Thoracic aorta (tissue), 2 donors: ENCODE measurements around the gene APOBEC3H. TPM values are rescaled to one million over a fixed set of nuclear protein-coding genes. Genes with fewer than 3 reads are reported as not detected.
A peak's percentile ranks its signal among the peaks of the same experiment; 100 is the strongest.
"Not testable (repeated sequence)": the region's sequence is repeated elsewhere in the genome, so short reads cannot be mapped to it uniquely, and the experiment has no call there.

Source experiments
- ATAC-seq: fragments of 150-250 bp; one replicate; pipeline ENCODE4 v1.8.0; 2017; ENCODE audit warnings: low read depth; ENCODE audit not compliant: insufficient number of reproducible peaks, low FRiP score
- DNase-seq: peaks from one replicate; pipeline ENCODE4 v3.0.0-alpha.2; 2020; ENCODE audit warnings: low spot score
- H3K27ac ChIP-seq, 2 donors: fragments of 200-600 bp; sonication (generic); 1 replicate in 1 of 2; 2 replicates in 1 of 2; pipeline ENCODE4 v1.5.1; 2016; ENCODE audit warnings: mild to moderate bottlenecking in 2 of 2, moderate library complexity in 2 of 2
- H3K27me3 ChIP-seq: fragments of 200-600 bp; sonication (generic); replicated peaks from 2 replicates; pipeline ENCODE4 v1.6.0; 2016; ENCODE audit warnings: mild to moderate bottlenecking; ENCODE audit not compliant: insufficient read depth
- H3K36me3 ChIP-seq: fragments of 200-600 bp; sonication (generic); one replicate; pipeline ENCODE4 v1.5.1; 2016
- H3K4me1 ChIP-seq, 2 donors: fragments of 200-600 bp; sonication (generic); 1 replicate in 1 of 2; 2 replicates in 1 of 2; pipeline versions ENCODE4 v1.5.1 to v1.6.0; 2016; ENCODE audit warnings: low read depth in 2 of 2, mild to moderate bottlenecking in 1 of 2; ENCODE audit not compliant: control insufficient read depth in 1 of 2
- H3K4me3 ChIP-seq: fragments of 200-600 bp; sonication (generic); 2 replicates; pipeline ENCODE4 v1.5.1; 2016; ENCODE audit warnings: mild to moderate bottlenecking
- H3K9me3 ChIP-seq: fragments of 200-600 bp; sonication (generic); 2 replicates; pipeline ENCODE4 v1.5.1; 2016
- total RNA-seq, 2 donors: library from RNA; depleted of rRNA; stranded (reverse); fragments of >200 nt; gene quantifications; one replicate each; pipeline versions ENCODE4 v1.1.0 to v1.2.3, GENCODE V29; 2016
- TF ChIP-seq, protein P1 (sequence below): fragments of 200-600 bp; sonication (generic); IDR thresholded peaks from one replicate; pipeline ENCODE4 v1.5.1; 2019; ENCODE audit warnings: antibody characterized with exemption

Gene APOBEC3H
- total RNA-seq, 2 donors from 2014 or later: 1.6 TPM; not detected in 1

DNA sequence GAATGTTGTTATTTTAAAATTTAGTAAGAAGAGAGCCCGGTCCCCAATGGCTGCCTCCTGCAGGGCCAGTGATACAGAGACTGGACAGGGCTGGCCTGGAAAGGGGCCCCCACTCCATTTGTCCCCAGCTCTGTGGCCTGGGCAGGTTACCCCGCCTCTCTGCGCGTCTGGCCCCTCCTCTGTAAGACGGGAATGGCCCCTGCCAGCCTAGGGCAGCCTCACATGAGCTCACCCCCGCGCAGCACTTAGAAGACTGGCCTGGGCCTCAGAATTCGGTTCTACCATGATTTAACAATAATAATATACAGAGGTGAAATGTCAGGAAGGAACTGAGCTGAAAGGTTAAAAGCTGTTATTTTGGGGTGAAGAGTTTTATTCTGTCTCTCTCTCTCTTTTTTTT lies 18.7 kb upstream of the APOBEC3H start:
- Histone ChIP-seq H3K9me3 (no peaks in the 10 kb centered on the region), H3K27ac (no peak overlapping the region), H3K27me3 (no peaks in the 10 kb centered on the region), H3K36me3 (peaks cover 4% of the 10 kb centered on the region), H3K4me3 (peak overlapping the region; percentile 9), H3K4me1 (peaks cover 4 to 9% of the 10 kb centered on the region in 2 donors)
- TF ChIP-seq, protein P1, sequence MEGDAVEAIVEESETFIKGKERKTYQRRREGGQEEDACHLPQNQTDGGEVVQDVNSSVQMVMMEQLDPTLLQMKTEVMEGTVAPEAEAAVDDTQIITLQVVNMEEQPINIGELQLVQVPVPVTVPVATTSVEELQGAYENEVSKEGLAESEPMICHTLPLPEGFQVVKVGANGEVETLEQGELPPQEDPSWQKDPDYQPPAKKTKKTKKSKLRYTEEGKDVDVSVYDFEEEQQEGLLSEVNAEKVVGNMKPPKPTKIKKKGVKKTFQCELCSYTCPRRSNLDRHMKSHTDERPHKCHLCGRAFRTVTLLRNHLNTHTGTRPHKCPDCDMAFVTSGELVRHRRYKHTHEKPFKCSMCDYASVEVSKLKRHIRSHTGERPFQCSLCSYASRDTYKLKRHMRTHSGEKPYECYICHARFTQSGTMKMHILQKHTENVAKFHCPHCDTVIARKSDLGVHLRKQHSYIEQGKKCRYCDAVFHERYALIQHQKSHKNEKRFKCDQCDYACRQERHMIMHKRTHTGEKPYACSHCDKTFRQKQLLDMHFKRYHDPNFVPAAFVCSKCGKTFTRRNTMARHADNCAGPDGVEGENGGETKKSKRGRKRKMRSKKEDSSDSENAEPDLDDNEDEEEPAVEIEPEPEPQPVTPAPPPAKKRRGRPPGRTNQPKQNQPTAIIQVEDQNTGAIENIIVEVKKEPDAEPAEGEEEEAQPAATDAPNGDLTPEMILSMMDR: no peak
- ATAC-seq: no peak
- no peak for DNase-seq

DNA sequence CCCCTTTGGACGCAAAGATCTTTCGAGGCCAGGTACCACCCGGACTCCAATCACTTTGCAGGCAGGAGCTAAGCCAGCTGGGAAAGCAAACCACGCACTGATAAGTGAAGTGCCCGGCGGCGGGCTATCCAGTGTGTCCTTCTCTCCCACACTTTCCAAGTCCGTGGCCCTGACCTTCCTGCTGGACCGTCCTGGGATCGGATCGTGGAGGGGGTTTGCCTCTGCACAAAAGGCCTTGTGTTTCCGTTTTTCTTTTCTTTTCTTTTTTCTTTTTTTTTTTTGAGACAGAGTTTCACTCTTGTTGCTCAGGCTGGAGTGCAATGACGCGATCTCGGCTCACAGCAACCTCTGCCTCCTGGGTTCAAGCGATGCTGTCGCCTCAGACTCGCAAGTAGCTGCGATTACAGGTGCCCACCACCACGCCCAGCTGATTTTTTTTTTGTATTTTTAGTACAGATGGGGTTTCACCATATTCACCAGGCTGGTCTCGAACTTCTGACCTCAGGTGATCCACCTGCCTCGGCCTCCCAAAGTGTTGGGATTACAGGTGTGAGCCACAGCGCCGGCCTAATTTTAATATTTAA lies 17.9 kb upstream of the APOBEC3H start:
- H3K36me3 ChIP-seq, H3K4me3 ChIP-seq, H3K4me1 ChIP-seq, H3K27ac ChIP-seq, DNase-seq, H3K9me3 ChIP-seq, H3K27me3 ChIP-seq, ATAC-seq: not testable (repeated sequence)

DNA sequence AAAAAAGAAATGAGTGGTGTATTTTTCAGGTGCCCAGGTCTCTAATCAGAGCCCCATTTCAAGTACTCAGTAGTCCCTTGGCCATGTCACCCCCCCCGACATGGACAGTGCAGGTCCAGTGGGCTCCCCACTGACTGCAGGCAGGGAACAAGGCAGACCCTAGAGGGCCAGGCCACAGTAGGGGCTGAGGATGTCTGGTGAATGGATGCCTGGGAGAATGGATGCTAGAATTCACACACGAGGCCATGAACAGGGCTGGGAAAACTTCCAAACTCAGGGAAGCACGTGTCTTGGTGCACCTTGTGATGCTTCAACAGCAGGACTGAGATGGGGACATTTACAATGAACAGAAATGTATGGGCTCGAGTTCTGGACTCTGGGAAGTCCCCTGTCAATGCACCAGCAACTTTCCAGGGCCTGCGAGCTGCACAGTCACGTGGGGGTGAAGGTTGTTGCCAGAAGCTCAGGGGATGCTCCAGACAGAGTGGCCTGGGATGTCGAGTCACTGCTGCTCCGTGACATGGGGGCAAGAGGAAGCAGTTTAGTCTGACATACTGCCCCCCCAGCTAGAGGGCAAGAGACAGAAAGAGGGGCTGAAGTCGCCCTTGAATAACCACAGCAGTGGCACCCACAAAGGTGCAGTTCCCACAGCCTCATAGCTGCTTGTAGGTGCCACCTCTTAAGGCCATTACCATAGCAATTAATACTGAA lies 16.8 kb upstream of the APOBEC3H start:
- Histone ChIP-seq H3K36me3 (peaks cover 4% of the 10 kb centered on the region), H3K4me1 (peaks cover 4 to 9% of the 10 kb centered on the region in 2 donors), H3K9me3 (no peaks in the 10 kb centered on the region), H3K27ac (no peak overlapping the region), H3K27me3 (no peaks in the 10 kb centered on the region), H3K4me3 (no peak overlapping the region)
- ATAC-seq: no peak
- no peak for DNase-seq
- TF ChIP-seq, protein P1: no peak

DNA sequence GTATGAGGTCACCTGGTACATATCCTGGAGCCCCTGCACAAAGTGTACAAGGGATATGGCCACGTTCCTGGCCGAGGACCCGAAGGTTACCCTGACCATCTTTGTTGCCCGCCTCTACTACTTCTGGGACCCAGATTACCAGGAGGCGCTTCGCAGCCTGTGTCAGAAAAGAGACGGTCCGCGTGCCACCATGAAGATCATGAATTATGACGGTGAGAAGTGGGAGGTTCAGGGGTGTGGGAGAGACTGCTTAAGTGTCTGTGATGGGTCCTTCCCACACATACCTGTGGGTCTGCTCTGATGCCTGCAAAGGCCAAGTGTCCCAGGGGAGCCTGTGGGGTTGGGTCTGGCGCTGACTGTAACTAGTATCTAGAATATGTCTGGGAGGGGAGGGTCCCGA lies 16.0 kb upstream of the APOBEC3H start:
- Histone ChIP-seq H3K27ac (no peak overlapping the region), H3K36me3 (peaks cover 4% of the 10 kb centered on the region), H3K4me3 (no peak overlapping the region), H3K9me3 (no peaks in the 10 kb centered on the region), H3K27me3 (no peaks in the 10 kb centered on the region), H3K4me1 (peaks cover 4 to 9% of the 10 kb centered on the region in 2 donors)
- TF ChIP-seq, protein P1: no peak
- DNase-seq: no peak
- no peak for ATAC-seq

DNA sequence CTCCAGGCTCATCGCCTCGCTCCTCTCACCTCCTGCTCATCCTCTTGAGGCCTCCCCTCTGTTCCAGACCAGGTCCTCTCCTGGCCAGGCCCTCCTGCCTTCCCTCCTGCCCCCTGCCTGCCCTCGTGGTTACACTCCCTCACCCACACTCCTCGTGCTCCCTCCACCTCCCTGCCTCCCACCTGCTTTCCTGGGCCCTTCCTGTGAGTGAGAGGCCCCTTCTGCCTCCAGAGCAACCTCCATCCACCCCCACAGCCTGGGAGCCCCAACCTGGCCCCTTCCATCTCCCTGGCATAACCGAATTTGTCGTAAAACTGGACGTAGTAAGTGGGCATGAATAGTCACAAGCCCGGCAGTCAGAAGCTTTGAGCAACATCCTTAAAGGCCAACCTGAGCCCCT lies 15.4 kb upstream of the APOBEC3H start:
- TF ChIP-seq, protein P1: no peak
- H3K36me3 ChIP-seq: peaks cover 4% of the 10 kb centered on the region
- DNase-seq: no peak
- H3K9me3 ChIP-seq: no peaks in the 10 kb centered on the region
- ATAC-seq: no peak
- H3K27ac ChIP-seq: no peak overlapping the region
- H3K27me3 ChIP-seq: no peaks in the 10 kb centered on the region
- peaks cover 4 to 9% of the 10 kb centered on the region in 2 donors for H3K4me1 ChIP-seq
- H3K4me3 ChIP-seq: no peak overlapping the region
